HFFc6 (cell line): ENCODE data around the gene GPC1. TPM values are rescaled to one million over a fixed set of nuclear protein-coding genes. Genes with fewer than 3 reads are reported as not detected.

ENCODE experiments used
- DNase-seq: peaks from one replicate; pipeline ENCODE4 v3.0.0-alpha.2; 2018
- H3K27ac Mint-ChIP-seq: 2 replicates; pipeline ENCODE4 v1.8.0; 2020; ENCODE audit warnings: mild to moderate bottlenecking, mixed read lengths
- H3K27me3 Mint-ChIP-seq: 2 replicates; pipeline ENCODE4 v1.8.0; 2021; ENCODE audit warnings: mild to moderate bottlenecking, moderate library complexity, mixed read lengths; ENCODE audit not compliant: insufficient read depth
- H3K36me3 Mint-ChIP-seq: 2 replicates; pipeline ENCODE4 v1.8.0; 2021; ENCODE audit warnings: low read depth, mixed read lengths
- H3K4me1 Mint-ChIP-seq: 2 replicates; pipeline ENCODE4 v1.8.0; 2020; ENCODE audit warnings: low read depth, mixed read lengths
- H3K4me3 Mint-ChIP-seq: 2 replicates; pipeline ENCODE4 v1.8.0; 2020; ENCODE audit warnings: mild to moderate bottlenecking, moderate library complexity, mixed read lengths
- H3K9me3 Mint-ChIP-seq: 2 replicates; pipeline ENCODE4 v1.8.0; 2020; ENCODE audit warnings: mild to moderate bottlenecking, mixed read lengths
- CTCF ChIP-seq: fragments of 200-600 bp; sonication (generic); IDR thresholded peaks from 2 replicates; pipeline ENCODE4 v1.5.0; 2021; ENCODE audit warnings: antibody characterized with exemption, mild to moderate bottlenecking
- total RNA-seq, 6 experiments: library from RNA; stranded (reverse); fragmentation: NEBNext Ultra II Directional; extraction: Animal tissue kit (Norgen Biotek cat#: 25700); gene quantifications; 2 replicates in 1 of 6; 3 replicates in 5 of 6; pipeline ENCODE4 v1.2.3, GENCODE V29; 2021

GPC1 gene
- total RNA-seq, 6 experiments from 2014 or later, result 315 to 403 (median 350) TPM

GRCh38 chr2:240454106-240454901, 18.8 kb downstream of the GPC1 start:
- peaks cover 26% of the 10 kb centered on the region for H3K4me1 Mint-ChIP-seq
- H3K27ac Mint-ChIP-seq, result peak overlapping the region; percentile 52
- H3K36me3 Mint-ChIP-seq, result no peaks in the 10 kb centered on the region
- no peak for DNase-seq
- no peaks in the 10 kb centered on the region; the same call in 1 of the 2 replicates for H3K27me3 Mint-ChIP-seq
- no peak for TF ChIP-seq CTCF
- peak overlapping the region; percentile 72; the same call in 1 of the 2 replicates for H3K4me3 Mint-ChIP-seq
- no peaks in the 10 kb centered on the region for H3K9me3 Mint-ChIP-seq

GRCh38 chr2:240455272-240455646, 19.8 kb downstream of the GPC1 start:
- Mint-ChIP-seq H3K4me3 (no peak overlapping the region), H3K27ac (no peak overlapping the region), H3K27me3 (no peaks in the 10 kb centered on the region; the same call in 1 of the 2 replicates), H3K9me3 (no peaks in the 10 kb centered on the region), H3K36me3 (no peaks in the 10 kb centered on the region), H3K4me1 (peaks cover 17% of the 10 kb centered on the region)
- no peak for TF ChIP-seq CTCF
- no peak for DNase-seq

DNA sequence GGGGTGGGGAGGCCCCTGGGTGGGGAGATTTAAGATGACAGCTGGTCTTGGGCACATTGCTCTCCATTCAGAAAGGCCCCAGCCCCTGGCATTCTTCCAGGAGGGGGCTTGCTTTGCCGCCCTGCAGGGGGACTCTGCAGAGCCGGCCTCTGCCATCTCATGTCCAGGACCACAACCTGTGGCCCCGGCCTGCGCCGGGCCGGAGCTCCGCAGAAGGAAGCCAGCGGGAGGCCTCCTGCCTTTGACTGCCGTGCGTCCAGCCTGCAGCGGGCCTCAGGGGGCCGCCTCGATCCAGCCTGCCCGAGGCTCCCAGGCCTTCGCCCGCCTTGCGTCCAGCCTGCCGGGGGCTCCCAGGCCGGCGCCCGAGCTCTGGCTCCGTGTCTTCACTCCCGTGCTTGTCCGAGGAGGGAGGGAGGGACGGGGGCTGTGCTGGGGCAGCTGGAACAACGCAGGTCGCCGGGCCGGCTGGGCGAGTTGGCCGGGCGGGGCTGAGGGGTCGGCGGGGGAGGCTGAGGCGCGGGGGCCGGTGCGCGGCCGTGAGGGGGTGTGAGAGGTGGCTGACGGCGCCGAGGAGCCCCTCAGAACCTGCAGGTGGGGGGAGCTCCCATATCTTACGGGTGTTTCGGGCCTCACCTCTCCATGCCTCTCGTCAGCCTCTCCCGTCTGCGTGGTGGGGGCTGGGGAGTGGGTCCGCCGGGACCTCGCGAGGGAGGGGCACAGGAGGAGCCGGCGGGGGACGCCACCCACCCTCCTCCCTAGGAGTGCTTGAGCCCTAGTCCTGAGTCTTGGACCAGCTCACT, 20.4 kb downstream of the GPC1 start:
- peaks cover 13% of the 10 kb centered on the region for H3K4me1 Mint-ChIP-seq
- H3K4me3 Mint-ChIP-seq, result no peak overlapping the region
- DNase-seq, result no peak
- no peak for TF ChIP-seq CTCF
- H3K27ac Mint-ChIP-seq, result no peak overlapping the region
- no peaks in the 10 kb centered on the region; the same call in 1 of the 2 replicates for H3K27me3 Mint-ChIP-seq
- no peaks in the 10 kb centered on the region for H3K9me3 Mint-ChIP-seq
- H3K36me3 Mint-ChIP-seq, result no peaks in the 10 kb centered on the region

GRCh38 chr2:240456447-240457222, 21.2 kb downstream of the GPC1 start:
- no peaks in the 10 kb centered on the region for H3K9me3 Mint-ChIP-seq
- H3K27ac Mint-ChIP-seq, result no peak overlapping the region
- no peak overlapping the region for H3K4me3 Mint-ChIP-seq
- H3K4me1 Mint-ChIP-seq, result peaks cover 12% of the 10 kb centered on the region
- no peaks in the 10 kb centered on the region for H3K36me3 Mint-ChIP-seq
- no peak for DNase-seq
- TF ChIP-seq CTCF, result no peak
- no peaks in the 10 kb centered on the region; the same call in 1 of the 2 replicates for H3K27me3 Mint-ChIP-seq
